ENCODE data around the gene MLPH.

MLPH gene

DNA sequence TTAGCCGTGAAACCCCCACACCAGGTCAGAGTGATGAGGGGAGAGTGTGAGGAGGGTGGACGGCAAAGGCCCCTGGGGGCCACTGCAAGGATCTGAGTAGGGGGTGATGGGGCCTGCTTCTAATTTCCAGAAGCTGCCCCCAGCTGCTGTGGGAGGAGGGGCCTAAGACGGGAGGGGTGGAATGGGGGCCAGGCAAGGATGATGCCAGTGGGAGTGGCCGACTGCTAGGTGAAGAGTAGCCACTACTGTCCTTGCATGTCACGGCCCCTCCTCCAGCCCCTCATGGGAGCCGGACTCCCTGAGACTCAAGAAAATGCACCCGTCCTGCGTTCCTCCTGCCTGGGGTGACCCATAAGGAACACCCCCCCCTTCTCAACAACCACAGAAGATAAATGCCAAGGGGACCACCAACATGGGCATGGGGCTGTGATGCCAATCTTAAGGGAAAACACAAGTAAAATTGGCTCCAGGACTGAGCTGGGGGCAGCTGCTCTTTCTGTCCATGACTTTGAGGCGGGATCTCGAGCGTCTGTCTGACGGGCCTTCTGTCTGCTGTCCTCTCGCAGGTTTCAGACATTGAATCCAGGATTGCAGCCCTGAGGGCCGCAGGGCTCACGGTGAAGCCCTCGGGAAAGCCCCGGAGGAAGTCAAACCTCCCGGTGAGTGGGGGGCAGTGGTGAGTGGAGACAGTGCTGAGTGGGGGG, 55.1 kb downstream of the MLPH start:
- no peak for DNase-seq (ENCODE audit: low read depth in 2 of 2)

DNA sequence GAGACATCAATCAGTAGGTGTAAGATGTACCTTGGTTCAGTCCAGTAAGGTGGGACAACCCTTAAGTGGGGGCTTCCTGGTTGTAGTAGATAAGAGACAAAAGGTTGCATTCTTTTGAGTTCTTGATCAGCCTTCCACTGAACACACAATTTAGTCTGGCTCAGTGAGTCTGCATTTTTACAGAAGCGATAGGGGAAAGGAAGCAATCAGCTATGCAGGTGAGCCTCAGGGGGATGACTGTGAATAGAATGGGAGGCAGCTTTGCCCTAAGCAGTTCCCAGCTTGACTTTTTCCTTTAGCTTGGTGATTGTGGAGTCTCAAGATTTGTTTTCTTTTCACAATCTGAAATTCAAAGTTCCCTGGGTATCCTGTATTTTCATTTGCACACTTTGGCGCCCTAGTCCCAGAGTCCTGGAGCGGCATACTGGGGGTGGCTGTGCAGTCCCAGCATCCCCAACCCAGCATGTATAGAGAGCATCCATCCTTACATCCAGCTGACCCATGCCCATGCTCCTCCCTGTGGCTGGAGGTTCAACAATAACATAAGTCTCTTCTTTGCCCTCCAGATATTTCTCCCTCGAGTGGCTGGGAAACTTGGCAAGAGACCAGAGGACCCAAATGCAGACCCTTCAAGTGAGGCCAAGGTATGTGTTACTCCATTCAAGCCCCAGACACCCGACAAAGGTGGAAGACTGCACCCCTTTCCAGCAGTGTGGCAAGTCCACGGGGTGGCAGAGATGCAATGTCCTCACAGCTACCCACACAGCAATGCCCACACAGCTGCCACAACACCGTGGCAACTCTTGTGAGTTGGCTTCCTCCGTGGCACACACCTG, 59.2 kb downstream of the MLPH start:
- no peak for DNase-seq (ENCODE audit: low read depth in 2 of 2)

DNA sequence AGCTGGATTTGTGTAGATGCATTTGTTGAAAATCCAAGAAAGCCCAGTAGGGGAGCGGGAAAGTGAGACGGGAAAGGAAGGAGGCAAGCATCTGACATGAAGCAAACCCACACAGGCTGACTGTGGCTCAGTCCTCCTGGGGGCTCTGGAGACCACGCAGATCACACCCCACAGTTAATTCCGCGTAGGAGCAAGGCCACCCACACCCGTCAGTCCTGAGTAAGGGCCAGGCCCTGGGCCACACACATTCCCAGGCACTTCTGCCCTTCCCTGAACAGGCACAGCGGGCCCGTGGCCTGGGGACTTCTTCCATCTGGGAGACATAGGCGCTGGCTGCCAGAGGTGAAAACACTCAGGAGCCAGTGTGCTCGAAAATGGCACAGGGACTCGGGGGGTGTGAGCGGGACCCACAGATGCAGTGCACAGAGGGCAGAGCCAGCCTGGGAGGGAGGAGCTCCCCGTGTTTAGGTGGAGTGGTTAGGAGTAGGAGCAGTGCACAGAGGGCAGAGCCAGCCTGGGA, 59.9 kb downstream of the MLPH start:
- DNase-seq (ENCODE audit: low read depth in 2 of 2), result no peak

DNA sequence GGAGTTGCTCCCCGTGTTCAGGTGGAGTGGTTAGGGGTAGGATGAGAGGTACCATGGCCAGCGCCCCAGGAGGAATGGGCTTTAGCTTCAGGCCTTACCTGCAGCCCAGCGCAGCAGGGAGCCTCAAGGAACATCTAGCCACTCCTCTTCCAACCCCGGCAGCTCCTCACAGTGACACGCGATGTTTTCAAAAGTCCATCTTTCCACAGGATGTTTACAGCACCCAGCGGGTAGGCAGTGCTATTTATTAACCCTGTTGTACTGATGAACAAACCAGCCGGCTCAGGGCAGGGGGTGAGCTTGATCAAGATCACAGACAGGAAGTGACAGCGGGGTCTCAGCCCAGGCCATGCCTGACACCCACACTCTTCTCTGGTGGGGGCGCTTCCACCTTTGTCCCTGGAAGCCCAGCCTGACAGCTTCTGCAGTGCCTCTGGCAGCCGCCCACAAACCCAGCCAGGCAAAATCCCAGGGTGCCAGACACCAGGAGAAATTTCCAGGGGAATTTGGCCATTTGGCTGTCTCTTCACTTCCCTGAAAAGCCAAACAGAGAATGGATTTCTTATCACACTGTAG, 60.9 kb downstream of the MLPH start:
- DNase-seq (ENCODE audit: low read depth in 2 of 2), result no peak

DNA sequence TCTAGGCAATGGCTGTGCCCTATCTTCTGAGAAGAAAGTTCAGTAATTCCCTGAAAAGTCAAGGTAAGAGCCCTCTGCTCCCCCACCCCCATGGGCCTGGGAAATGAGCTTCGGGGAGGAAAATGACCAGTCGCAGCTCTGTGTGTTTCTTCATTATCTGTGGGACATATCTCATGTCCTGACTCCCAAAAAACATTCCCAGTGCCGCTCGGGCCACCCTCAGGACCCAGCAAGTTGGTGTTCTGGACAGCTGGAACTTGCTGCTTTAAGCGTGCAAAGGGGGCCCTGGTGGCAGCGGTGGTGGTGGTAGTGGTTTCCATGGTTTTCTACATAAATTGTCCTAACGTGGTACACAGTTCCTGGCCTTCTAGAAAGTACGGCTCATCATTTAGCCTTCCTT, 62.2 kb downstream of the MLPH start:
- DNase-seq (ENCODE audit: low read depth in 2 of 2), result no peak

DNA sequence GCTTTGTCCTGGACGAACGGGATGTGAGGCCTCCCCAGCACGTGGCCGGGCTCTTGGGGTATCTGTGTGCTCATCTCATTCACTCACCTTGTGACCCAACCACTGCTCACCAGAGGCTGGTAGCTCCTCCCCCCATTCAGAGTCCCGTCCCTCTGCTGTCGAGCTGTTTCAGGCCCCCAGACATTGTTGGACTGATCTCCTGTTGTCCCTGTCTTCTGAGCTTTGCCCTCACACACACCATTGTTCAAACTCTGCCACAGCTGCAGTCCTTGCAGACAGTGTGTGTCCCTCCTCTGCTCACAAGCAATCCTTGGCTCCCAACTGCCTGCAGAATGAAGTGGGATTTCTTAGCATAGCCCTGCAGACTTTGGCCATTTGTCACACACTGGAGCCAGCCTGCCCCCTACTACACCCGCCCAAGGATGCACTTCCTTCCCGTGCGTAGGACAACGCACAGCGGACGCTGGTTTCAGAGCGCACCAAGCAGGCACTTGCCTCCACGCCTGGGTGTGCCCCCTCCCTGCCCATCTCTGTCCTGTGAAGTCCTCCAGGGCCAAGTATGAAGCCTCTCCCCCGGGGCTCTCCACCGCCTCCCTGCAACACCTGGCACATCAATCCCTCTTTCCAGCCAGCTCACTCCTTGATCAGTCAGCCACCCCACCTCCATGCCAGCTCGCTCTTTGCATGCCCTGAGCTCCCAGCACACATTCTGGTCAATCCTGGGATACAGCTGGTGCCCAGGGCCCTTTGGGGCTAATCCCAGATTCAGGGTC, 62.8 kb downstream of the MLPH start:
- no peak for DNase-seq (ENCODE audit: low read depth in 2 of 2)

DNA sequence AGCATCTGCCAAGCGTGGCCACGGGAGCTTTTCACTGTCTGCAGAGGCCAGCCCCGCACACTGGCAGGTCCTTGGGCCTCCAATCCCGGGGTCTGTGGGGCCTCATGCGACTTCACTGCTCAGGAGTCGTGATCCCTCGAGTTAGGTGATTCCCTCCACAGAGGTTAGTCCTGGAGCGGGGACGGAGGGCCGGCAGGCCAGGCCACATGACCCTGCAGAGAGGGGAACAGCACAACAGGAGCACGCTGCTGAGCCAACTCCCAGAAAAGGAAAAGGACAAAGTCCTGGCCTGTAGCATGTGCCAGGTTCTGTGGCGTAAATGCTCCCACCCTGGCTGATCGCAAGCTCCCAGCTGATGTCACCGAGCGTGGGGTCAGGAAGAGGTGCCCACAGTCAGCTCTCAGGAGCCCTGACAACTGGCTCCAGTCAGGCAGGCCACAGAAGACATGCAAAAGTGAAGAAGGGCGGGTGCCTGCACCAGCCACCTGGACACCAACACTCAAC, 64.1 kb downstream of the MLPH start:
- no peak for DNase-seq (ENCODE audit: low read depth in 2 of 2)

DNA sequence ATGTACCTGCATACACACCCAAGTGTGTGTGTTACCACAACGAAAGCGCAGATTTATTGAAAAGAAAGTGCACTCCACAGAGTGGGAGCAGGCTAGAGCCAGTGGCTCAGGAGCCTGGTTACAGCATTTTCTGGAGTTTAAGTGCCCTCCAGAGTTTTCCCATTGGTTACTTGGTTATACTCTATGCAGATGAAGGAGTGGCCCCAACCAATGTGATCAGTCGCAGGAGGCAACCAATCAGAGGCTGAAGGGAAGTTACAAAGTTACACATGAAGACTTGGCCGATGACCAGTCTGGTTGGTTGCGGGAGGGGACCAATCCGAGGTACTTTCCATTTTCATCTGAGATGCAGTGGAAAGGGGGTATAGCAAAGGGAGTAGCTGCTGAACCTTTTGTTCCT, 65.9 kb downstream of the MLPH start:
- no peak for DNase-seq (ENCODE audit: low read depth in 2 of 2)

DNA sequence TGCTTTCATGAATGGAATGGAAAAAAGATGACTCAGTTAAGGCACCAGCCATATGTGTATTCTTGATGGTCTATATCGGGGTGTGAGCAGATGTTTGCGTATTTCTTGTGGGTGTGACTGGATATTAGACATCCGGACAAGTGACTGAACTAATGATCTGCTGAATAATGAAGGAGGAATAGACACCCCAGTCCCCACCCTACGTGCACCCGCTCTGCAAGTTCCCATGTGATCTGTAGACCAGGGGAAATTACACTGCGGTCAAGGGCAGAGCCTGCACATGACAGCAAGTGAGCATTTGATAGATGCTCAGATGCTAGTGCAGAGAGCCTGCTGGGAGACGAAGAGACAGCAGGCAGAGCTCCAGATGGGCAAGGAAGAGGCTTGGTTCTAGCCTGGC, 66.9 kb downstream of the MLPH start:
- DNase-seq (ENCODE audit: low read depth in 2 of 2), result no peak

DNA sequence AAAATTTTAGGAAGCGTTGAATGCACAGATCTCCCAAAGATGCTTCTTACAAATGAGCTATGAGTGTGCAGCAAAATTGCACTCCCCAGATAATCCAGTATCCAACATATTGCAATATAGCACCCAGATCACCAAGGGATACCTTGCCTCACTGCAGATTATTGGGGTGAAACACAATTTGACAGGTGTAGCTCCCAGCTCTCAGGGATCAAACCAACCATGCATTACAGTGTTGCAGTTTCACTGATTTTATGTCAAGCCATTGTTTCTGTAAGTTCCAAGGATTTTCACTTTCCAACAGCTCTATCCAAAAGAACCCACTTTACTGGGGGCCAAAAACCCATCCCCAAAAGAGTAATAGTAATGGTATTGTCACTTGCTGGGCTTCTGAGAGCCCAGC, 68.5 kb downstream of the MLPH start:
- no peak for DNase-seq (ENCODE audit: low read depth in 2 of 2)

DNA sequence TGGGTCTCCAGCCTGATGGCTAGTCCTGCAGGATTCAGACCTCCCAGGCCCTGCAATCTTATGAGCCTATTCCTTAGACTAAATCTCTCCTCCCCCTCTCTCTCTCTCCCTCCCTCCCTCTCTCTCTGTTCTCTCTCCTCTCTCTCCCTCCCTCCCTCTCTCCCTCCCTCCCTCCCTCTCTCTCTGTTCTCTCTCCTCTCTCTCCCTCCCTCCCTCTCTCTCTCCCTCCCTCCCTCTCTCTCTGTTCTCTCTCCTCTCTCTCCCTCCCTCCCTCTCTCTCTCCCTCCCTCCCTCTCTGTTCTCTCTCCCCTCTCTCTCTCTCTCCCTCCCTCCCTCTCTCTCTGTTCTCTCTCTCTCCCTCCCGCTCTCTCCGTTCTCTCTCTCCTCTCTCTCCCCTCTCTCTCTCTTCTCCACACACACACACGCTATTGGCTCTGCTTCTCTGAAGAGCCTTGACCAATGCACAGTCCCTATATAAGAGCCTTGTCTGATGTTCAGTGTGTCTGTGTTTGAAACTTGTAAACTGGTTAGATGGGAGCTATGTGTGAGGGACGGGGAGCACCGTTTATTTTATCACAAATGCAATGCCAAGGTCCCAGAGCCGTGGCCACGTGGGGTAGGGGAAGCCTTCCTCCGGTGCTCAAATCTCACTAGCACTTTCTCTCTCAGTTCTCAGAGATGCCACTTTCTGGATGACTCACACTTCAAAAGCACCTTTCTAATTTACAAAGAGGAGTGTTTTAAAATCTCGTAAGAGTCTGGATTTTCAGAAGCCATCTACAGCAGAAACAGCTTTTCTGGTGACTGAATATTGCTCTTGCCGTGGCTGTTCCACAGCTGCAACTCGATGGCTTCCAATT, 70.0 kb downstream of the MLPH start:
- peak; percentile 14 to 39 for DNase-seq (ENCODE audit: low read depth in 2 of 2)

DNA sequence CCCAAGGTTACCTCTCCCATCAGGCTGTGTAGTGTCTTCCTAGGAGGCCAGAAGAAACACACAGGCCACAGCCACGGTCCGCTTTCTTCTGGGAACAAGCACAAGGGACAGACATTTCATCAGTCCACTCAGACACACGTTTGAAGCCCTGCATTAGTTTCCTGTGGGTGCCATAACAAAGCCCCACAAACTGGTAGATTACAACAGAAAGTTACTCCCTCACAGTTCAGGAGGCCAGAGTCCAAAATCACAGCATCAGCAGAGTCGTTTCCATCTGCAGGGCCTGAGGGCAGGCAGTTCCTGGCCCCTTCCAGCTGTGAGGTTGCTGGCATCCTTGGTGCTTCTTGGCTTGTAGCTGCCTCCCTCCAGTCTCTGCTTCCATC, 70.6 kb downstream of the MLPH start:
- DNase-seq (ENCODE audit: low read depth in 2 of 2), result no peak

GRCh38 chr2:237558961-237559641, 72.0 kb downstream of the MLPH start:
- no peak for DNase-seq (ENCODE audit: low read depth in 2 of 2)

- no peak for DNase-seq (ENCODE audit: low read depth in 2 of 2)
Measured at GRCh38 chr2:237561221-237561620, 74.2 kb downstream of the MLPH start.

- DNase-seq (ENCODE audit: low read depth in 2 of 2), result no peak
Measured at GRCh38 chr2:237563816-237564215, 76.8 kb downstream of the MLPH start.

- DNase-seq (ENCODE audit: low read depth in 2 of 2), result no peak
Measured at GRCh38 chr2:237564526-237565131, 77.6 kb downstream of the MLPH start.

- DNase-seq (ENCODE audit: low read depth in 2 of 2), result no peak
Measured at GRCh38 chr2:237565974-237566373, 78.9 kb downstream of the MLPH start.

GRCh38 chr2:237566401-237567235, 79.6 kb downstream of the MLPH start, which contains the start of gene PRLH:
PRLH (plus strand) TSS chr2:237566574; CDS start chr2:237566574, 0 bp downstream.
- DNase-seq (ENCODE audit: low read depth in 2 of 2), result no peak
